Sigmoid colon (tissue), 7 donors: ENCODE data around the gene FFAR2. TPM values are rescaled to one million over a fixed set of nuclear protein-coding genes. Genes with fewer than 3 reads are reported as not detected.

Experiments used
- DNase-seq: peaks from one replicate; pipeline ENCODE4 v3.0.0-alpha.2; 2019
- H3K27ac ChIP-seq, 4 donors: fragments of 200-600 bp; sonication (generic); one replicate each; pipeline ENCODE4 v1.5.1; 2016 to 2019; ENCODE audit warnings: mild to moderate bottlenecking in 1 of 4
- H3K27me3 ChIP-seq, 3 donors: fragments of 200-600 bp; sonication (generic); one replicate each; pipeline ENCODE4 v1.5.1; 2019; ENCODE audit warnings: mild to moderate bottlenecking in 1 of 3
- H3K36me3 ChIP-seq, 4 donors: fragments of 200-600 bp; sonication (generic); one replicate each; pipeline ENCODE4 v1.5.1; 2016 to 2019
- H3K4me1 ChIP-seq, 4 donors: fragments of 200-600 bp; sonication (generic); one replicate each; pipeline ENCODE4 v1.5.1; 2017 to 2019
- H3K4me3 ChIP-seq, 4 donors: fragments of 200-600 bp; sonication (generic); one replicate each; pipeline ENCODE4 v1.5.1; 2017 to 2019; ENCODE audit warnings: mild to moderate bottlenecking in 2 of 4, moderate library complexity in 1 of 4
- H3K9me3 ChIP-seq, 4 donors: fragments of 200-600 bp in 3 of 4; sonication (generic) in 3 of 4; one replicate each; pipeline versions ENCODE4 v1.5.1 to v1.6.1; 2013 to 2019
- EP300 ChIP-seq, 4 donors: sonication (generic); formaldehyde crosslinking; IDR thresholded peaks; one replicate each; pipeline ENCODE4 v1.6.1; 2017; ENCODE audit warnings: antibody characterized with exemption in 4 of 4
- POLR2A ChIP-seq, 2 donors: fragments of 450-650 bp; IDR thresholded peaks; one replicate each; pipeline ENCODE4 v1.6.1; 2016; ENCODE audit warnings: antibody characterized with exemption in 2 of 2, mild to moderate bottlenecking in 2 of 2, moderate library complexity in 2 of 2
- POLR2AphosphoS5 ChIP-seq, 4 donors: sonication (generic); formaldehyde crosslinking; IDR thresholded peaks; one replicate each; pipeline ENCODE4 v1.6.1; 2017; ENCODE audit warnings: antibody characterized with exemption in 4 of 4
- WGBS, 2 donors: extraction: QIAGEN DNeasy Blood & Tissue Kit; methylation state at CpG; one replicate each; pipeline ENCODE4 v1.1.7; 2013; 5-methylcytosine and 5-hydroxymethylcytosine counted together
- intact Hi-C: fragments of 100-400 bp; cut with DNase I; formaldehyde crosslinking; loops from one replicate; pipeline ENCODE4 v1.15.1; 2023
- polyA plus RNA-seq, 3 donors: library from polyadenylated mRNA; stranded (reverse); fragments of 200-250 nt; gene quantifications; one replicate each; pipeline ENCODE4 v1.2.3, GENCODE V29; 2013
- small RNA-seq, 3 donors: library from RNA; depleted of rRNA; stranded (forward); fragments of <200 nt; gene quantifications; one replicate each; pipeline ENCODE3, GENCODE V24; 2016
- total RNA-seq, 4 donors: library from RNA; depleted of rRNA; stranded (reverse); fragments of >200 nt; gene quantifications; one replicate each; pipeline ENCODE4 v1.1.0, GENCODE V29; 2016
- TF ChIP-seq, protein P1 (sequence below), 4 experiments: fragments of 450-650 bp in 3 of 4; fragments of 200-600 bp in 1 of 4; IDR thresholded peaks; one replicate each; pipeline ENCODE4 v1.5.1; 2016 to 2019; ENCODE audit warnings: antibody characterized with exemption in 4 of 4, mild to moderate bottlenecking in 3 of 4, moderate library complexity in 2 of 4
- donor health status: healthy with polysubstance abuse.
- donor health status: Bipolar disorder and iron deficiency.
- donor health status: healthy.

The FFAR2 gene
- total and polyA plus RNA-seq, 7 donors, result 0.69 to 0.92 (median 0.81) TPM; not detected in 4

DNA sequence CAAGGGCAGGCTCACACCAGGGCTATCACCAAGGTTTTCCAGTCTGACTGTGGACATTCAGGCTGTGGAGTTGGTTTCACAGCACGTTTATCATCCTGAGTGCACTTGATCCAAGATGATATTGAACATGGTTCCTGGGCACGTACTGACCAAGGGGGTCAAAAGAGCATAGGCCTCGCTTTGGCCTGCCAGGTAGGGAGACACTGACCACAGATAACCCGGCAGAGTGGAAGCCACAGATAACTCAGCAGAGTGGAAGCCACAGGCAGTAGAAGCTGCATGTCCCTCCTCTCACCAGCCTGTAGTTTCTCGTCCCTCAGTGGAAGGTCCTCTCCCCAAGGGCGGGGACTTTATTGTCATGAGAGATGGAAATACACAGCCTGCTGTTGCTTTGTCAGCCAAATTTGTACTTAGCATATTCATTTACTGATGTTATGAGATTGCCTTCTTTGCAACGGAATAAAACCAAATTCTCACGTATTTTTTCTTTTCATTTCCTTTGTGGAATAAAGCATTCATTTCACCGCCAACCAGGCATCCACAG is 51.0 kb downstream of the FFAR2 start:
- TF ChIP-seq EP300 (IDR thresholded peaks at IDR 0.05) (no peak), POLR2A (IDR thresholded peaks at IDR 0.05) (no peak), POLR2AphosphoS5 (IDR thresholded peaks at IDR 0.05) (no peak)
- TF ChIP-seq, protein P1, sequence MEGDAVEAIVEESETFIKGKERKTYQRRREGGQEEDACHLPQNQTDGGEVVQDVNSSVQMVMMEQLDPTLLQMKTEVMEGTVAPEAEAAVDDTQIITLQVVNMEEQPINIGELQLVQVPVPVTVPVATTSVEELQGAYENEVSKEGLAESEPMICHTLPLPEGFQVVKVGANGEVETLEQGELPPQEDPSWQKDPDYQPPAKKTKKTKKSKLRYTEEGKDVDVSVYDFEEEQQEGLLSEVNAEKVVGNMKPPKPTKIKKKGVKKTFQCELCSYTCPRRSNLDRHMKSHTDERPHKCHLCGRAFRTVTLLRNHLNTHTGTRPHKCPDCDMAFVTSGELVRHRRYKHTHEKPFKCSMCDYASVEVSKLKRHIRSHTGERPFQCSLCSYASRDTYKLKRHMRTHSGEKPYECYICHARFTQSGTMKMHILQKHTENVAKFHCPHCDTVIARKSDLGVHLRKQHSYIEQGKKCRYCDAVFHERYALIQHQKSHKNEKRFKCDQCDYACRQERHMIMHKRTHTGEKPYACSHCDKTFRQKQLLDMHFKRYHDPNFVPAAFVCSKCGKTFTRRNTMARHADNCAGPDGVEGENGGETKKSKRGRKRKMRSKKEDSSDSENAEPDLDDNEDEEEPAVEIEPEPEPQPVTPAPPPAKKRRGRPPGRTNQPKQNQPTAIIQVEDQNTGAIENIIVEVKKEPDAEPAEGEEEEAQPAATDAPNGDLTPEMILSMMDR (IDR thresholded peaks at IDR 0.05), result no peak
- Histone ChIP-seq H3K4me3 (no peak overlapping the region), H3K4me1 (peaks cover 0 to 7% (median 3%) of the 10 kb centered on the region in 4 donors), H3K27ac (no peak overlapping the region), H3K36me3 (no peaks in the 10 kb centered on the region), H3K27me3 (peaks cover 0 to 5% (median 0%) of the 10 kb centered on the region in 3 donors), H3K9me3 (no peaks in the 10 kb centered on the region)
- DNase-seq, result no peak
- intact Hi-C loops, result no loop called here
- WGBS, 2 donors, result 76 to 81% methylated on average over 9 of the region's 9 CpGs

DNA sequence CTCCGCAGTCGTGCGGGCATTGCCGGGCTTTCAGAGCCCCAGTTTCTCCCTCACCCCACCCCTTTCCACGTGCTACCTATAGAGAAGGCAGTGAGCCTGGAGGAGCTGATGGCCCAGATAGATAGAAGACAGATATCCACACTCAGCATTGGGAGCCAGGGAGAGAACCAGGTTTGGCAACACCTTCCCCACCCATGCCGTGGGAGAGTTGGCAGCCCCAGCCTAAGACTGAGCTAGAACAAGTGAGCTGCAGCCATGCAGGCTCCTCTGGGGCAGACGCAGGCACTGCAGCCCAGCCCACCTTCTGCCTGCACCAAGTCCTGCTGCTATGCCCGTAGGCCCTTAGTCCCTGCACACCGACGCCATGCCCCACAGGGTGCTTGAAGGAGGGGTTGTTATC is 52.6 kb downstream of the FFAR2 start:
- Histone ChIP-seq H3K27me3 (peaks cover 0 to 5% (median 0%) of the 10 kb centered on the region in 3 donors), H3K4me3 (no peak overlapping the region), H3K4me1 (peaks cover 0 to under 1% (median under 1%) of the 10 kb centered on the region in 4 donors), H3K27ac (no peak overlapping the region), H3K9me3 (no peaks in the 10 kb centered on the region), H3K36me3 (no peaks in the 10 kb centered on the region)
- no peak for DNase-seq
- WGBS, 2 donors, result 90% methylated on average over 10 of the region's 10 CpGs
- TF ChIP-seq POLR2AphosphoS5 (IDR thresholded peaks at IDR 0.05), result no peak
- intact Hi-C loops, result no loop called here

Small RNA genes within 50 kb of the gene (small RNA-seq; reads per million reads assigned to genes)
- 0 reads per million in 3 donors for gene RN7SL491P

Other genes with a start within 250 kb of the FFAR2 start
- gene FAM187B, start 219.5 kb upstream of the FFAR2 start, total RNA-seq, result not detected
- gene FAM187B, start 219.5 kb upstream of the FFAR2 start, polyA plus RNA-seq, result not detected
- gene LSR, start 199.3 kb upstream of the FFAR2 start, total RNA-seq, result 1 to 10 TPM in 3 of 4 donors, under 1 TPM in 1; 0.68 to 3.6 (median 2.3) TPM
- 100 to 1,000 TPM in 1 of 3 donors, 10 to 100 TPM in 2; 51.8 to 218 (median 61.9) TPM for gene LSR, start 199.3 kb upstream of the FFAR2 start, polyA plus RNA-seq
- gene USF2, start 179.3 kb upstream of the FFAR2 start, total RNA-seq, result 100 to 1,000 TPM in 3 of 4 donors, 10 to 100 TPM in 1; 76.8 to 120 (median 102) TPM
- gene USF2, start 179.3 kb upstream of the FFAR2 start, polyA plus RNA-seq, result 10 to 100 TPM; 72.8 to 98.3 (median 76.3) TPM
- 1 to 10 TPM in 1 of 4 donors, not detected in 3; 3.1 TPM for gene HAMP, start 165.7 kb upstream of the FFAR2 start, total RNA-seq
- gene HAMP, start 165.7 kb upstream of the FFAR2 start, polyA plus RNA-seq, result under 1 TPM; under 0.01 to 0.92 (median 0.61) TPM
- 1 to 10 TPM in 1 of 4 donors, not detected in 3; 6.1 TPM for gene MAG, start 156.1 kb upstream of the FFAR2 start, total RNA-seq
- under 1 TPM in 1 of 3 donors, not detected in 2; 0.06 TPM for gene MAG, start 156.1 kb upstream of the FFAR2 start, polyA plus RNA-seq
- gene CD22, start 119.1 kb upstream of the FFAR2 start, total RNA-seq, result 1 to 10 TPM; 1.2 to 4.8 (median 2.7) TPM
- gene CD22, start 119.1 kb upstream of the FFAR2 start, polyA plus RNA-seq, result 100 to 1,000 TPM in 1 of 3 donors, 1 to 10 TPM in 1, under 1 TPM in 1; 0.69 to 107 (median 4.8) TPM
- gene FFAR1, start 100.4 kb upstream of the FFAR2 start, total RNA-seq, result not detected
- under 1 TPM in 1 of 3 donors, not detected in 2; 0.06 TPM for gene FFAR1, start 100.4 kb upstream of the FFAR2 start, polyA plus RNA-seq
- 1 to 10 TPM; 1.1 to 1.9 (median 1.5) TPM for gene FFAR3, start 89.8 kb upstream of the FFAR2 start, total RNA-seq
- gene FFAR3, start 89.8 kb upstream of the FFAR2 start, polyA plus RNA-seq, result under 1 TPM in 1 of 3 donors, not detected in 2; 0.67 TPM
- under 1 TPM in 3 of 4 donors, not detected in 1; 0.27 to 0.83 (median 0.36) TPM for gene GPR42, start 77.2 kb upstream of the FFAR2 start, total RNA-seq
- gene GPR42, start 77.2 kb upstream of the FFAR2 start, polyA plus RNA-seq, result under 1 TPM in 1 of 3 donors, not detected in 2; 0.17 TPM
- not detected for gene KRTDAP, start 42.2 kb downstream of the FFAR2 start, total RNA-seq
- not detected for gene KRTDAP, start 42.2 kb downstream of the FFAR2 start, polyA plus RNA-seq
- gene DMKN, start 65.4 kb downstream of the FFAR2 start, total RNA-seq, result 10 to 100 TPM in 3 of 4 donors, 1 to 10 TPM in 1; 6.1 to 39.0 (median 24.4) TPM
- gene DMKN, start 65.4 kb downstream of the FFAR2 start, polyA plus RNA-seq, result 10 to 100 TPM in 1 of 3 donors, 1 to 10 TPM in 2; 5.5 to 20.6 (median 9.0) TPM
- not detected for gene SBSN, start 80.1 kb downstream of the FFAR2 start, total RNA-seq
- gene SBSN, start 80.1 kb downstream of the FFAR2 start, polyA plus RNA-seq, result 1 to 10 TPM in 1 of 3 donors, under 1 TPM in 1, not detected in 1; 0.17 to 1.2 TPM
- gene GAPDHS, start 85.2 kb downstream of the FFAR2 start, total RNA-seq, result not detected
- gene GAPDHS, start 85.2 kb downstream of the FFAR2 start, polyA plus RNA-seq, result not detected
- 10 to 100 TPM; 60.1 to 72.5 (median 69.3) TPM for gene TMEM147, start 97.4 kb downstream of the FFAR2 start, total RNA-seq
- gene TMEM147, start 97.4 kb downstream of the FFAR2 start, polyA plus RNA-seq, result 100 to 1,000 TPM in 1 of 3 donors, 10 to 100 TPM in 2; 24.5 to 123 (median 46.2) TPM
- not detected for gene ATP4A, start 115.4 kb downstream of the FFAR2 start, total RNA-seq
- under 1 TPM in 1 of 3 donors, not detected in 2; 0.10 TPM for gene ATP4A, start 115.4 kb downstream of the FFAR2 start, polyA plus RNA-seq
- gene PMIS2, start 137.9 kb downstream of the FFAR2 start, total RNA-seq, result not detected
- not detected for gene PMIS2, start 137.9 kb downstream of the FFAR2 start, polyA plus RNA-seq
- gene HAUS5, start 164.5 kb downstream of the FFAR2 start, total RNA-seq, result 1 to 10 TPM; 4.6 to 9.6 (median 6.1) TPM
- gene HAUS5, start 164.5 kb downstream of the FFAR2 start, polyA plus RNA-seq, result 10 to 100 TPM in 1 of 3 donors, 1 to 10 TPM in 2; 1.2 to 14.8 (median 1.6) TPM
- gene RBM42, start 180.8 kb downstream of the FFAR2 start, total RNA-seq, result 10 to 100 TPM; 43.5 to 61.2 (median 53.2) TPM
- 10 to 100 TPM; 51.3 to 78.3 (median 55.9) TPM for gene RBM42, start 180.8 kb downstream of the FFAR2 start, polyA plus RNA-seq
- gene ETV2, start 193.5 kb downstream of the FFAR2 start, total RNA-seq, result 1 to 10 TPM in 2 of 4 donors, under 1 TPM in 1, not detected in 1; 0.55 to 2.3 (median 1.1) TPM
- 1 to 10 TPM; 2.0 to 5.4 (median 4.9) TPM for gene ETV2, start 193.5 kb downstream of the FFAR2 start, polyA plus RNA-seq
- 100 to 1,000 TPM; 593 to 780 (median 696) TPM for gene COX6B1, start 200.1 kb downstream of the FFAR2 start, total RNA-seq
- 1,000 to 10,000 TPM; 1,177 to 1,718 (median 1,686) TPM for gene COX6B1, start 200.1 kb downstream of the FFAR2 start, polyA plus RNA-seq
- gene UPK1A, start 218.3 kb downstream of the FFAR2 start, total RNA-seq, result under 1 TPM in 1 of 4 donors, not detected in 3; 0.55 TPM
- gene UPK1A, start 218.3 kb downstream of the FFAR2 start, polyA plus RNA-seq, result not detected